Measurements from ENCODE around the gene DIP2B.

DIP2B gene

GRCh38 chr12:50508414-50508813 is 3.6 kb downstream of the DIP2B start:
- H3K36me3 ChIP-seq (ENCODE audit: control insufficient read depth in 4 of 4, insufficient read depth in 4 of 4, low read length in 3 of 4) = peaks cover 0 to 5% (median under 1%) of the 10 kb centered on the region in 4 experiments
- no peak overlapping the region for H3K4me3 ChIP-seq (ENCODE audit: control insufficient read depth in 1 of 7, extremely low read depth in 1 of 7, insufficient read depth in 4 of 7, low read depth in 2 of 7, low read length in 6 of 7)
- peak overlapping the region in 1 of 2 experiments; percentile 3 for H3K27ac ChIP-seq (ENCODE audit: insufficient read depth in 1 of 2, low read depth in 1 of 2, low read length in 2 of 2, poor library complexity in 1 of 2, severe bottlenecking in 2 of 2)
- ChIA-PET CTCF (interaction anchor here (0.7 to 13.3 kb wide), 15 partner anchors 9 to 147 kb away, joined by 3 to 141 read pairs (median 5); no protein-coding TSS in a partner anchor), POLR2A (interaction anchor here (0.7 to 1.6 kb wide), 2 partner anchors 9 to 252 kb away, joined by 3 to 4 read pairs; no protein-coding TSS in a partner anchor)
- H3K9me3 ChIP-seq (ENCODE audit: control extremely low read depth in 1 of 5, control insufficient read depth in 4 of 5, insufficient read depth in 2 of 5, low read depth in 1 of 5, low read length in 4 of 5) = no peaks in the 10 kb centered on the region
- no peaks in the 10 kb centered on the region for H3K27me3 ChIP-seq (replicated peaks in 2 of 5; ENCODE audit: control insufficient read depth in 4 of 5, insufficient read depth in 5 of 5, low read length in 4 of 5)
- 67% methylated on average over 3 of the region's 6 CpGs for WGBS (ENCODE audit: insufficient coverage)
- peaks cover 39 to 56% (median 47%) of the 10 kb centered on the region in 4 experiments for H3K4me1 ChIP-seq (ENCODE audit: control extremely low read depth in 1 of 4, control insufficient read depth in 4 of 4, insufficient read depth in 4 of 4, low read length in 3 of 4)
- peak in 2 of 3 donors; percentile 39 to 53 for DNase-seq

GRCh38 chr12:50508970-50509663 is 4.3 kb downstream of the DIP2B start:
- H3K4me1 ChIP-seq (ENCODE audit: control extremely low read depth in 1 of 4, control insufficient read depth in 4 of 4, insufficient read depth in 4 of 4, low read length in 3 of 4) = peaks cover 40 to 62% (median 49%) of the 10 kb centered on the region in 4 experiments
- H3K27ac ChIP-seq (ENCODE audit: insufficient read depth in 1 of 2, low read depth in 1 of 2, low read length in 2 of 2, poor library complexity in 1 of 2, severe bottlenecking in 2 of 2) = no peak overlapping the region
- H3K4me3 ChIP-seq (ENCODE audit: control insufficient read depth in 1 of 7, extremely low read depth in 1 of 7, insufficient read depth in 4 of 7, low read depth in 2 of 7, low read length in 6 of 7) = peak overlapping the region in 1 of 7 experiments; percentile 32
- ChIA-PET POLR2A (interaction anchor here (1.6 kb wide), 1 partner anchor 9 kb away, joined by 3 read pairs; no protein-coding TSS in a partner anchor), CTCF (interaction anchor here (0.9 to 13.3 kb wide), 18 partner anchors 9 to 152 kb away, joined by 3 to 141 read pairs (median 4); no protein-coding TSS in a partner anchor)
- no peaks in the 10 kb centered on the region for H3K27me3 ChIP-seq (replicated peaks in 2 of 5; ENCODE audit: control insufficient read depth in 4 of 5, insufficient read depth in 5 of 5, low read length in 4 of 5)
- 29% methylated on average over 4 of the region's 7 CpGs for WGBS (ENCODE audit: insufficient coverage)
- H3K36me3 ChIP-seq (ENCODE audit: control insufficient read depth in 4 of 4, insufficient read depth in 4 of 4, low read length in 3 of 4) = peaks cover 0 to 5% (median under 1%) of the 10 kb centered on the region in 4 experiments
- DNase-seq = peak in 2 of 3 donors; percentile 61 to 65
- H3K9me3 ChIP-seq (ENCODE audit: control extremely low read depth in 1 of 5, control insufficient read depth in 4 of 5, insufficient read depth in 2 of 5, low read depth in 1 of 5, low read length in 4 of 5) = no peaks in the 10 kb centered on the region

- no peaks in the 10 kb centered on the region for H3K36me3 ChIP-seq (ENCODE audit: control insufficient read depth in 4 of 4, insufficient read depth in 4 of 4, low read length in 3 of 4)
- CTCF ChIA-PET = interaction anchor here (0.8 to 13.3 kb wide), 2 partner anchors 35 to 127 kb away, joined by 3 to 141 read pairs; no protein-coding TSS in a partner anchor
- peaks cover 30 to 69% (median 49%) of the 10 kb centered on the region in 4 experiments for H3K4me1 ChIP-seq (ENCODE audit: control extremely low read depth in 1 of 4, control insufficient read depth in 4 of 4, insufficient read depth in 4 of 4, low read length in 3 of 4)
- DNase-seq = peak in 2 of 3 donors; percentile 47 to 56
- POLR2A ChIA-PET = no interaction called here
- 58% methylated on average over 3 of the region's 4 CpGs for WGBS (ENCODE audit: insufficient coverage)
- peak overlapping the region in 1 of 2 experiments; percentile 14 for H3K27ac ChIP-seq (ENCODE audit: insufficient read depth in 1 of 2, low read depth in 1 of 2, low read length in 2 of 2, poor library complexity in 1 of 2, severe bottlenecking in 2 of 2)
- peak overlapping the region in 2 of 7 experiments; percentile 15 to 23 for H3K4me3 ChIP-seq (ENCODE audit: control insufficient read depth in 1 of 7, extremely low read depth in 1 of 7, insufficient read depth in 4 of 7, low read depth in 2 of 7, low read length in 6 of 7)
- no peaks in the 10 kb centered on the region for H3K9me3 ChIP-seq (ENCODE audit: control extremely low read depth in 1 of 5, control insufficient read depth in 4 of 5, insufficient read depth in 2 of 5, low read depth in 1 of 5, low read length in 4 of 5)
- no peaks in the 10 kb centered on the region for H3K27me3 ChIP-seq (replicated peaks in 2 of 5; ENCODE audit: control insufficient read depth in 4 of 5, insufficient read depth in 5 of 5, low read length in 4 of 5)
Measured at GRCh38 chr12:50514526-50515276, 9.9 kb downstream of the DIP2B start.

GRCh38 chr12:50515587-50515986 is 10.8 kb downstream of the DIP2B start:
- CTCF ChIA-PET = interaction anchor here (0.6 to 1.2 kb wide), 3 partner anchors 101 to 123 kb away, joined by 3 to 4 read pairs (median 3); no protein-coding TSS in a partner anchor
- no peaks in the 10 kb centered on the region for H3K36me3 ChIP-seq (ENCODE audit: control insufficient read depth in 4 of 4, insufficient read depth in 4 of 4, low read length in 3 of 4)
- DNase-seq = peak in 1 of 3 donors; percentile 40
- WGBS (ENCODE audit: insufficient coverage) = 64% methylated on average over 2 of the region's 2 CpGs
- POLR2A ChIA-PET = interaction anchor here (0.9 kb wide), 1 partner anchor 11 kb away, joined by 4 read pairs; the partner anchor contains the start of gene DIP2B
- H3K27me3 ChIP-seq (replicated peaks in 2 of 5; ENCODE audit: control insufficient read depth in 4 of 5, insufficient read depth in 5 of 5, low read length in 4 of 5) = no peaks in the 10 kb centered on the region
- H3K4me1 ChIP-seq (ENCODE audit: control extremely low read depth in 1 of 4, control insufficient read depth in 4 of 4, insufficient read depth in 4 of 4, low read length in 3 of 4) = peaks cover 32 to 73% (median 54%) of the 10 kb centered on the region in 4 experiments
- H3K4me3 ChIP-seq (ENCODE audit: control insufficient read depth in 1 of 7, extremely low read depth in 1 of 7, insufficient read depth in 4 of 7, low read depth in 2 of 7, low read length in 6 of 7) = no peak overlapping the region
- H3K27ac ChIP-seq (ENCODE audit: insufficient read depth in 1 of 2, low read depth in 1 of 2, low read length in 2 of 2, poor library complexity in 1 of 2, severe bottlenecking in 2 of 2) = peak overlapping the region in 1 of 2 experiments; percentile 16
- no peaks in the 10 kb centered on the region for H3K9me3 ChIP-seq (ENCODE audit: control extremely low read depth in 1 of 5, control insufficient read depth in 4 of 5, insufficient read depth in 2 of 5, low read depth in 1 of 5, low read length in 4 of 5)

DNA sequence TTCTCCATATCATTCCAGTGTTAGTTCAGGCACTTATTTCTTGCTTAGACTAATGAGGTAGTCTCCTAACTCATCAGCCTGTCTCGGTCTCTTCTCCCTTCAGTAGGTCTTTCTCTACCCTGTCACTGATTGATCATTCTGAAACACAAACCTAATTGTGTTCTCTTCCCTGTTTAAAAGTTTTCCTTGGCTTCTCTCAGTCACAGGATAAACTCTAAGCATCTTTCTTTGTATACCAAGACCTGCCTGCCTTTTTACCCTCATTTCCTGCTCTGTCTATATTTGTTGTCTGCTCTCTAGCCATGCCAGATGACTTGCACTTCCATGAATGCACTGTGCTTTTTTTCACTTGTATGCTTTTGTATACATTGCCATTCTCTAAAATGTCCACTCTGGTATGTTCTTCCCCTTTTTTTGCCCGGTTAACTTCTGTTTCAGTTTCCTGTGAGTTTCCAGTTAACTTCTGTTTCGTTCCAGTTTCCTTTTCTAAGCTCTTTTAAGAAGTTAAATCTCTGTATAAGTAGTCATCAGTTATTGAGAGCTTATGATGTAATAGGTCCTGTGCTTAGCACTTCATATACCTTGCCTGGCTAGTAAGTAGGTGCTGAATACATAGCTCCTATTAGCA is 12.8 kb downstream of the DIP2B start:
- 5% methylated on average over 2 of the region's 3 CpGs for WGBS (ENCODE audit: insufficient coverage)
- Histone ChIP-seq H3K4me3 (ENCODE audit: control insufficient read depth in 1 of 7, extremely low read depth in 1 of 7, insufficient read depth in 4 of 7, low read depth in 2 of 7, low read length in 6 of 7) (peak overlapping the region in 6 of 7 experiments; percentile 35 to 68 (median 42)), H3K4me1 (ENCODE audit: control extremely low read depth in 1 of 4, control insufficient read depth in 4 of 4, insufficient read depth in 4 of 4, low read length in 3 of 4) (peaks cover 34 to 83% (median 65%) of the 10 kb centered on the region in 4 experiments), H3K27ac (ENCODE audit: insufficient read depth in 1 of 2, low read depth in 1 of 2, low read length in 2 of 2, poor library complexity in 1 of 2, severe bottlenecking in 2 of 2) (peak overlapping the region; percentile 46 to 78), H3K36me3 (ENCODE audit: control insufficient read depth in 4 of 4, insufficient read depth in 4 of 4, low read length in 3 of 4) (peaks cover 0 to 3% (median 0%) of the 10 kb centered on the region in 4 experiments), H3K9me3 (ENCODE audit: control extremely low read depth in 1 of 5, control insufficient read depth in 4 of 5, insufficient read depth in 2 of 5, low read depth in 1 of 5, low read length in 4 of 5) (no peaks in the 10 kb centered on the region), H3K27me3 (replicated peaks in 2 of 5; ENCODE audit: control insufficient read depth in 4 of 5, insufficient read depth in 5 of 5, low read length in 4 of 5) (no peaks in the 10 kb centered on the region)
- POLR2A ChIA-PET = interaction anchor here (0.9 to 1.0 kb wide), 2 partner anchors 9 to 123 kb away, joined by 3 read pairs; no protein-coding TSS in a partner anchor
- CTCF ChIA-PET = interaction anchor here (1.0 to 3.4 kb wide), 2 partner anchors 10 to 12 kb away, joined by 4 to 20 read pairs; partner anchors contain the start of gene DIP2B
- peak; percentile 88 to 97 (median 96) for DNase-seq

DNA sequence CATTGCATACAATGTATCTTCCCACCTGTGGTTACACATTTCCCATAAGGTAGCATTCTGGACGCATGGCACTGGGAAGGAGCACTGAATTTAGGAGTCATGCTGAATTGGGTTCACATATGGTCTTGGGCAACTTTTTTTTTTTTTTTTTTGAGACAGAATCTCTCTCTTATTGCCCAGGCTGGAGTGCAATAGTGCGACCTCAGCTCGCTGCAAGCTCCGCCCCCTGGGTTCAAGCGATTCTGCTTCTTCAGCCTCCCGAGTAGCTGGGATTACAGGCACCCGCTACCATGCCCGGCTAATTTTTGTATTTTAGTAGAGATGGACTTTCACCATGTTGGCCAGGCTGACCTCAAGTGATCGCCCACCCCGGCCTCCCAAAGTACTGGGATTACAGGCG is 13.3 kb downstream of the DIP2B start:
- no peaks in the 10 kb centered on the region for H3K9me3 ChIP-seq (ENCODE audit: control extremely low read depth in 1 of 5, control insufficient read depth in 4 of 5, insufficient read depth in 2 of 5, low read depth in 1 of 5, low read length in 4 of 5)
- no peak for DNase-seq
- 85% methylated on average over 9 of the region's 11 CpGs for WGBS (ENCODE audit: insufficient coverage)
- peak overlapping the region in 6 of 7 experiments; percentile 4 to 68 (median 40) for H3K4me3 ChIP-seq (ENCODE audit: control insufficient read depth in 1 of 7, extremely low read depth in 1 of 7, insufficient read depth in 4 of 7, low read depth in 2 of 7, low read length in 6 of 7)
- peaks cover 0 to 3% (median 0%) of the 10 kb centered on the region in 4 experiments for H3K36me3 ChIP-seq (ENCODE audit: control insufficient read depth in 4 of 4, insufficient read depth in 4 of 4, low read length in 3 of 4)
- CTCF ChIA-PET = interaction anchor here (1.0 to 3.4 kb wide), 2 partner anchors 10 to 13 kb away, joined by 4 to 20 read pairs; partner anchors contain the start of gene DIP2B
- peaks cover 31 to 83% (median 63%) of the 10 kb centered on the region in 4 experiments for H3K4me1 ChIP-seq (ENCODE audit: control extremely low read depth in 1 of 4, control insufficient read depth in 4 of 4, insufficient read depth in 4 of 4, low read length in 3 of 4)
- H3K27ac ChIP-seq (ENCODE audit: insufficient read depth in 1 of 2, low read depth in 1 of 2, low read length in 2 of 2, poor library complexity in 1 of 2, severe bottlenecking in 2 of 2) = peak overlapping the region in 1 of 2 experiments; percentile 78
- POLR2A ChIA-PET = interaction anchor here (0.9 to 1.0 kb wide), 2 partner anchors 9 to 122 kb away, joined by 3 read pairs; no protein-coding TSS in a partner anchor
- H3K27me3 ChIP-seq (replicated peaks in 2 of 5; ENCODE audit: control insufficient read depth in 4 of 5, insufficient read depth in 5 of 5, low read length in 4 of 5) = no peaks in the 10 kb centered on the region

All from common myeloid progenitor, CD34-positive (primary cell).